Measurements from ENCODE around the gene ABCF2. TPM values are rescaled to one million over a fixed set of nuclear protein-coding genes. Genes with fewer than 3 reads are reported as not detected.

The ABCF2 gene
- total and polyA plus RNA-seq, 10 of the 15 experiments (the other 5 are each of a cell fraction or from before 2014, with no cell fraction given) = 29.3 to 76.3 (median 57.1) TPM

DNA sequence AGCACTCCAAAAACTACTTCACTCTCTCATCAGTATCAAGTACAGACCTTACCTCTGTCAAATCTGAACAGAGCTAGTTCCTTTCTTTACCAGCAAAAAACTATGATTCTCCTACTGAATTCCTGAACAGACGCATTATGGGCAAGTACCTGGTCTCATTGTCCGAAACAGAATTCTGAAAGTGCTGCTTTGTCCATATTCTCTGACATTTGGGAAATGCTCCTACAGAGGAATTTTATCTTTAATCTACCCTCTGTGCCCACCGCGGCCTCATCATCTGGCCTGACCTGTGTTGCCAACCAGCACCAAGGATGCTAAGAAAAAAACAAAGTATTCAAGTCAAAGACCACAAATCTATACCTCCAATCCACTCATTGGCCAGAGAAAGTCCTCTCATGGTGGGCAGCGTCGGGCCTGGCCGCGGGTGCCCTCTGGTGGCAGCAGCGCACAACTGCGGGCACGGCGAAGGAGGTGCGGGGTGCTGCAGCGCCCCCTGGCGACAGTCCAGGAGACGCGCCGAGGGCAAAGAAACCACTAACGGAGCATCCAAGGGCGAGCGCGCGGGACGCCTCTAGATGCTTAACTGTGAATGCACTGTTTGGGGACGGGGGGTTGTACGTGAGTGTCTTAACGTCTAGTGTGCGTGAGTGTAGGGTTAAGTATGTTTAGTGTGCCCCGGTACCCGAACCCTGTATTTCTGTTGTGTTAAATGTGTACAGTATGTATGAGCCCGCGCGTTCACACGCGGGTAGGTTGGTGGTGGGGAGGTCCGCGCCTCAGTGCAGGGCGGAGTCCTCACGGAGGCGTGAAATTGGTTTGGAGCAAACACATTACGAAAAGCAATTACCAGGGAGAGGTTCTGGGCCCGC lies 54.5 kb downstream of the ABCF2 start (continued):
- TF ChIP-seq, protein P1, sequence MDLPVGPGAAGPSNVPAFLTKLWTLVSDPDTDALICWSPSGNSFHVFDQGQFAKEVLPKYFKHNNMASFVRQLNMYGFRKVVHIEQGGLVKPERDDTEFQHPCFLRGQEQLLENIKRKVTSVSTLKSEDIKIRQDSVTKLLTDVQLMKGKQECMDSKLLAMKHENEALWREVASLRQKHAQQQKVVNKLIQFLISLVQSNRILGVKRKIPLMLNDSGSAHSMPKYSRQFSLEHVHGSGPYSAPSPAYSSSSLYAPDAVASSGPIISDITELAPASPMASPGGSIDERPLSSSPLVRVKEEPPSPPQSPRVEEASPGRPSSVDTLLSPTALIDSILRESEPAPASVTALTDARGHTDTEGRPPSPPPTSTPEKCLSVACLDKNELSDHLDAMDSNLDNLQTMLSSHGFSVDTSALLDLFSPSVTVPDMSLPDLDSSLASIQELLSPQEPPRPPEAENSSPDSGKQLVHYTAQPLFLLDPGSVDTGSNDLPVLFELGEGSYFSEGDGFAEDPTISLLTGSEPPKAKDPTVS (IDR thresholded peaks at IDR 0.05; ENCODE audit: low read depth, low read length) = no peak
- TF ChIP-seq EGR1 (IDR thresholded peaks at IDR 0.05; ENCODE audit: borderline replicate concordance in 1 of 2, low read depth in 2 of 2, low read length in 2 of 2) = no peak
- no peak for TF ChIP-seq NR2C2 (IDR thresholded peaks at IDR 0.05; ENCODE audit: borderline replicate concordance, control insufficient read depth, insufficient read length, low read depth)
- no peak for TF ChIP-seq EED (IDR thresholded peaks at IDR 0.05; ENCODE audit: low read depth)
- TF ChIP-seq PAX5 (IDR thresholded peaks at IDR 0.05; ENCODE audit: borderline replicate concordance, low read depth, low read length) = peak; percentile 33; the same call in 1 of the 2 replicates

DNA sequence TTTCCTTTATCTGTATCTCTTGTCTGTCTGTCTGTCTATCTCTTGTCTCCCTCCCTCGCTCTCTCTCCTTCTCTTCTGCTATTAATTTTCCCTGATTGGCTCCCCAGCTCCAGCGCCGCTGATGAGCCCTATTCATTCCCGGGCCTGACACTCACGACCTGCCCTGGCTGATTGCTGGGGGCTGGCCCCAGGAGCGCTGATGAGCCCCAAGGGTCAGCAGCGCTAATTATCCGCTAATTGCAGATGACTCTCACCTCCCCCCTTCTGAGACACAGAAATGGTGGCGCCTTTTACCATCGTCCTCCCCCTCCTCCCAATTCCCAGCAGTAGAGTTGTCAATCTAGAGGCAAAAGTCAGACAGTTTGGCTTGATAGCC lies 58.2 kb downstream of the ABCF2 start:
- ChIA-PET POLR2A (no interaction called here), SMC1A (ENCODE audit: uncharacterized antibody, unreplicated experiment) (no interaction called here), RAD21 (ENCODE audit: unreplicated experiment) (no interaction called here), CTCF (interaction anchor here (0.8 kb wide), 1 partner anchor 59 kb away, joined by 3 read pairs; the partner anchor contains the start of gene ABCF2)
- Histone ChIP-seq H3K9ac (ENCODE audit: control insufficient read depth, insufficient read depth, low read length) (no peak overlapping the region), H3K79me2 (ENCODE audit: control insufficient read depth, insufficient read depth, low read length) (no peaks in the 10 kb centered on the region), H3K4me1 (ENCODE audit: control insufficient read depth, insufficient read depth, low read length) (no peaks in the 10 kb centered on the region), H3K36me3 (ENCODE audit: control insufficient read depth in 2 of 2, insufficient read depth in 2 of 2, low read length in 1 of 2) (no peaks in the 10 kb centered on the region), H3K27ac (ENCODE audit: control insufficient read depth, insufficient read depth) (no peak overlapping the region), H3K9me3 (replicated peaks; ENCODE audit: control insufficient read depth, insufficient read depth, low read length) (no peaks in the 10 kb centered on the region), H3K27me3 (replicated peaks in 1 of 2; ENCODE audit: control insufficient read depth in 2 of 2, insufficient read depth in 2 of 2, low read length in 1 of 2) (peaks cover 14 to 23% of the 10 kb centered on the region in 2 experiments), H2AFZ (ENCODE audit: control insufficient read depth, low read depth, low read length) (no peak overlapping the region), H4K20me1 (ENCODE audit: control insufficient read depth, insufficient read depth) (no peaks in the 10 kb centered on the region), H3K4me2 (ENCODE audit: control insufficient read depth, insufficient read depth) (no peak overlapping the region), H3K4me3 (no peak overlapping the region)
- TF ChIP-seq LARP7 (IDR thresholded peaks at IDR 0.05) = no peak
- TF ChIP-seq ZNF384 (IDR thresholded peaks at IDR 0.05; ENCODE audit: borderline replicate concordance, low read depth, low read length) = no peak
- TF ChIP-seq, protein P2, sequence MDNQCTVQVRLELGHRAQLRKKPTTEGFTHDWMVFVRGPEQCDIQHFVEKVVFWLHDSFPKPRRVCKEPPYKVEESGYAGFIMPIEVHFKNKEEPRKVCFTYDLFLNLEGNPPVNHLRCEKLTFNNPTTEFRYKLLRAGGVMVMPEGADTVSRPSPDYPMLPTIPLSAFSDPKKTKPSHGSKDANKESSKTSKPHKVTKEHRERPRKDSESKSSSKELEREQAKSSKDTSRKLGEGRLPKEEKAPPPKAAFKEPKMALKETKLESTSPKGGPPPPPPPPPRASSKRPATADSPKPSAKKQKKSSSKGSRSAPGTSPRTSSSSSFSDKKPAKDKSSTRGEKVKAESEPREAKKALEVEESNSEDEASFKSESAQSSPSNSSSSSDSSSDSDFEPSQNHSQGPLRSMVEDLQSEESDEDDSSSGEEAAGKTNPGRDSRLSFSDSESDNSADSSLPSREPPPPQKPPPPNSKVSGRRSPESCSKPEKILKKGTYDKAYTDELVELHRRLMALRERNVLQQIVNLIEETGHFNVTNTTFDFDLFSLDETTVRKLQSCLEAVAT (IDR thresholded peaks at IDR 0.05) = no peak
- TF ChIP-seq NFXL1 (IDR thresholded peaks at IDR 0.05; ENCODE audit: borderline replicate concordance) = no peak
- TF ChIP-seq EED (IDR thresholded peaks at IDR 0.05; ENCODE audit: low read depth) = no peak
- TF ChIP-seq, protein P3, sequence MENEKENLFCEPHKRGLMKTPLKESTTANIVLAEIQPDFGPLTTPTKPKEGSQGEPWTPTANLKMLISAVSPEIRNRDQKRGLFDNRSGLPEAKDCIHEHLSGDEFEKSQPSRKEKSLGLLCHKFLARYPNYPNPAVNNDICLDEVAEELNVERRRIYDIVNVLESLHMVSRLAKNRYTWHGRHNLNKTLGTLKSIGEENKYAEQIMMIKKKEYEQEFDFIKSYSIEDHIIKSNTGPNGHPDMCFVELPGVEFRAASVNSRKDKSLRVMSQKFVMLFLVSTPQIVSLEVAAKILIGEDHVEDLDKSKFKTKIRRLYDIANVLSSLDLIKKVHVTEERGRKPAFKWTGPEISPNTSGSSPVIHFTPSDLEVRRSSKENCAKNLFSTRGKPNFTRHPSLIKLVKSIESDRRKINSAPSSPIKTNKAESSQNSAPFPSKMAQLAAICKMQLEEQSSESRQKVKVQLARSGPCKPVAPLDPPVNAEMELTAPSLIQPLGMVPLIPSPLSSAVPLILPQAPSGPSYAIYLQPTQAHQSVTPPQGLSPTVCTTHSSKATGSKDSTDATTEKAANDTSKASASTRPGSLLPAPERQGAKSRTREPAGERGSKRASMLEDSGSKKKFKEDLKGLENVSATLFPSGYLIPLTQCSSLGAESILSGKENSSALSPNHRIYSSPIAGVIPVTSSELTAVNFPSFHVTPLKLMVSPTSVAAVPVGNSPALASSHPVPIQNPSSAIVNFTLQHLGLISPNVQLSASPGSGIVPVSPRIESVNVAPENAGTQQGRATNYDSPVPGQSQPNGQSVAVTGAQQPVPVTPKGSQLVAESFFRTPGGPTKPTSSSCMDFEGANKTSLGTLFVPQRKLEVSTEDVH (IDR thresholded peaks at IDR 0.05; ENCODE audit: low read depth, partially characterized antibody) = no peak
- TF ChIP-seq, protein P1 (IDR thresholded peaks at IDR 0.05; ENCODE audit: low read depth, low read length) = no peak
- ATAC-seq = no peak
- in situ Hi-C loops (cut with MboI) (no loop called here), intact Hi-C loops (cut with micrococcal nuclease; ENCODE audit: unreplicated experiment) (no loop called here)
- FAIRE-seq = no peak
- 32% methylated on average over 10 of the region's 10 CpGs for WGBS (ENCODE audit: insufficient coverage, insufficient replicate concordance, low lambda C conversion rate, missing lambda C conversion rate)
- no peak for DNase-seq (ENCODE audit: low read depth, low spot score)
- BruUV-seq (replicated peaks) = no TSS peak
